Endothelial cell of umbilical vein (primary cell): ENCODE results near the gene SHROOM2. TPM values are rescaled to one million over a fixed set of nuclear protein-coding genes. Genes with fewer than 3 reads are reported as not detected.

Source experiments
- BruUV-seq: library from RNA; stranded (reverse); fragments of 400-500 nt; replicated peaks from 2 replicates; lab custom pipeline; 2021; lab: Mats Ljungman, UMichigan
- CTCF ChIA-PET: fragments of 300-600, 350-600 bp; sonication (Branson Sonifier 250); formaldehyde crosslinking; loops from one replicate; lab custom pipeline; 2021; ENCODE audit warnings: antibody characterized with exemption, inconsistent platforms; lab: Charles Lee
- POLR2A ChIA-PET: fragments of 300-600, 350-600 bp; sonication (Branson Sonifier 250); formaldehyde crosslinking; loops from one replicate; lab custom pipeline; 2021; ENCODE audit warnings: antibody characterized with exemption, inconsistent platforms; lab: Charles Lee
- DNase-seq: peaks from one replicate; pipeline ENCODE4 v3.0.0-alpha.2; 2011; ENCODE audit warnings: low read depth, low spot score
- FAIRE-seq: peaks from 2 replicates; lab custom pipeline; 2011; peaks lifted over from hg19 to GRCh38; lab: Jason Lieb, UNC
- H2AFZ ChIP-seq: 2 replicates; pipeline ENCODE4 v1.6.0; 2012; ENCODE audit warnings: low read depth, low read length, control low read depth, inconsistent platforms
- H3K27ac ChIP-seq: 2 replicates; pipeline ENCODE4 v1.5.1; 2011; ENCODE audit warnings: low read depth, mild to moderate bottlenecking, control low read depth, low read length, moderate library complexity; ENCODE audit not compliant: insufficient read depth
- H3K27me3 ChIP-seq, 2 experiments: 2 replicates each; pipeline versions ENCODE4 v1.6.0 to v1.6.1; 2011; ENCODE audit warnings: low read length in 2 of 2, mixed read lengths in 1 of 2; ENCODE audit not compliant: control insufficient read depth in 2 of 2, insufficient read depth in 2 of 2
- H3K36me3 ChIP-seq, 2 experiments: 2 replicates in 1 of 2; 3 replicates in 1 of 2; pipeline ENCODE4 v1.5.1; 2011; ENCODE audit warnings: low read length in 2 of 2, mild to moderate bottlenecking in 1 of 2, moderate library complexity in 1 of 2; ENCODE audit not compliant: control insufficient read depth in 2 of 2, insufficient read depth in 2 of 2; ENCODE audit errors: extremely low read depth in 1 of 2
- H3K4me1 ChIP-seq: 3 replicates; pipeline ENCODE4 v1.5.1; 2011; ENCODE audit warnings: mild to moderate bottlenecking, low read length; ENCODE audit not compliant: control insufficient read depth, insufficient read depth; ENCODE audit errors: extremely low read depth
- H3K4me2 ChIP-seq: 2 replicates; pipeline ENCODE4 v1.6.1; 2011; ENCODE audit warnings: low read length, control low read depth, mixed read lengths; ENCODE audit not compliant: insufficient read depth
- H3K4me3 ChIP-seq, 3 experiments: fragments of 200-600 bp in 1 of 3; sonication (generic), shearing (Covaris generic) in 1 of 3; replicated peaks in 1 of 3; 2 replicates each; pipeline ENCODE4 v1.5.1; 2011 to 2016; ENCODE audit warnings: control low read depth in 3 of 3, low read length in 3 of 3, mild to moderate bottlenecking in 2 of 3, inconsistent platforms in 1 of 3, low read depth in 1 of 3, moderate library complexity in 1 of 3; ENCODE audit not compliant: insufficient read depth in 1 of 3
- H3K79me2 ChIP-seq: 2 replicates; pipeline ENCODE4 v1.6.0; 2012; ENCODE audit warnings: low read length, inconsistent platforms; ENCODE audit not compliant: control insufficient read depth, insufficient read depth
- H3K9ac ChIP-seq: replicated peaks from 2 replicates; pipeline ENCODE3; 2011; ENCODE audit warnings: low read length, control low read depth; ENCODE audit not compliant: insufficient read depth; ENCODE audit errors: extremely low read depth
- H3K9me1 ChIP-seq: replicated peaks from 3 replicates; pipeline ENCODE4 v1.6.0; 2011; ENCODE audit warnings: mild to moderate bottlenecking, low read length; ENCODE audit not compliant: control insufficient read depth, insufficient read depth; ENCODE audit errors: extremely low read depth
- H3K9me3 ChIP-seq: replicated peaks from 2 replicates; pipeline ENCODE4 v1.5.1; 2012; ENCODE audit warnings: low read length, inconsistent platforms; ENCODE audit not compliant: control insufficient read depth, insufficient read depth
- H4K20me1 ChIP-seq: replicated peaks from 2 replicates; pipeline ENCODE3; 2011; ENCODE audit warnings: mild to moderate bottlenecking, low read length; ENCODE audit not compliant: control insufficient read depth, insufficient read depth; ENCODE audit errors: extremely low read depth
- EZH2 ChIP-seq: IDR thresholded peaks from 2 replicates; pipeline ENCODE4 v1.6.1; 2012; ENCODE audit warnings: borderline replicate concordance, low read depth, mild to moderate bottlenecking, moderate library complexity, low read length, inconsistent platforms; ENCODE audit not compliant: severe bottlenecking
- FOS ChIP-seq: IDR thresholded peaks from 2 replicates; pipeline ENCODE4 v1.6.1; 2011; ENCODE audit warnings: mild to moderate bottlenecking, low read length, moderate library complexity, borderline replicate concordance; ENCODE audit not compliant: insufficient read depth
- GATA2 ChIP-seq: IDR thresholded peaks from 2 replicates; pipeline ENCODE4 v1.7.0; 2011; ENCODE audit warnings: low read depth, mild to moderate bottlenecking, moderate library complexity, mixed read lengths, low read length; ENCODE audit not compliant: insufficient read length, insufficient read depth
- JUN ChIP-seq: IDR thresholded peaks from 2 replicates; pipeline ENCODE4 v1.6.1; 2011; ENCODE audit warnings: borderline replicate concordance, low read depth; ENCODE audit not compliant: insufficient read length, insufficient read depth
- MYC ChIP-seq: IDR thresholded peaks from one replicate; pipeline ENCODE4 v1.6.1; 2011; ENCODE audit warnings: mild to moderate bottlenecking, low read depth, low read length
- POLR2A ChIP-seq: IDR thresholded peaks from 2 replicates; pipeline ENCODE4 v1.6.1; 2012; ENCODE audit warnings: low read depth, mild to moderate bottlenecking, control low read depth, low read length
- POLR2AphosphoS5 ChIP-seq: IDR thresholded peaks from 2 replicates; pipeline ENCODE4 v1.6.1; 2012; ENCODE audit warnings: low read depth, mild to moderate bottlenecking, control low read depth, low read length, moderate library complexity; ENCODE audit not compliant: insufficient read depth
- dilution Hi-C: fragments of 300-500 bp; cut with MboI; formaldehyde crosslinking; loops from one replicate; pipeline ENCODE4 v1.15.0; 2019; ENCODE audit warnings: low sequenced_read_pairs; ENCODE audit not compliant: extremely low pct_ligation_motif_present
- intact Hi-C: fragments of 100-400 bp; cut with micrococcal nuclease; formaldehyde crosslinking; loops from one replicate; pipeline ENCODE4 v1.10.0; 2022
- polyA plus RNA-seq, 4 experiments: library from polyadenylated mRNA; depleted of rRNA in 3 of 4; stranded (reverse) in 3 of 4; unstranded in 1 of 4; fragments of >200 nt; gene quantifications; 2 replicates each; pipeline versions ENCODE4 v1.2.1 to v1.2.3, GENCODE V29; 2011 to 2012; ENCODE audit warnings: missing spikeins in 1 of 4
- total RNA-seq: library from RNA; stranded (reverse); gene quantifications from 2 replicates; pipeline ENCODE4 v1.2.3, GENCODE V29; 2021
- TF ChIP-seq, protein P1 (sequence below), 2 donors: IDR thresholded peaks; 1 replicate in 1 of 2; 2 replicates in 1 of 2; pipeline ENCODE4 v1.5.1; 2011; ENCODE audit warnings: low read length in 2 of 2, mild to moderate bottlenecking in 2 of 2, moderate library complexity in 2 of 2, control low read depth in 1 of 2, inconsistent platforms in 1 of 2, low read depth in 1 of 2; ENCODE audit not compliant: insufficient read depth in 1 of 2; ENCODE audit errors: extremely low read depth in 1 of 2
- TF ChIP-seq, protein P2 (sequence below): IDR thresholded peaks from 2 replicates; pipeline ENCODE4 v1.6.1; 2011; ENCODE audit not compliant: insufficient read depth, insufficient read length

The SHROOM2 gene
- total and polyA plus RNA-seq, 2 donors (not counting 3 experiments of a cell fraction or from before 2014, with no cell fraction given): 3.7 to 11.8 TPM

DNA sequence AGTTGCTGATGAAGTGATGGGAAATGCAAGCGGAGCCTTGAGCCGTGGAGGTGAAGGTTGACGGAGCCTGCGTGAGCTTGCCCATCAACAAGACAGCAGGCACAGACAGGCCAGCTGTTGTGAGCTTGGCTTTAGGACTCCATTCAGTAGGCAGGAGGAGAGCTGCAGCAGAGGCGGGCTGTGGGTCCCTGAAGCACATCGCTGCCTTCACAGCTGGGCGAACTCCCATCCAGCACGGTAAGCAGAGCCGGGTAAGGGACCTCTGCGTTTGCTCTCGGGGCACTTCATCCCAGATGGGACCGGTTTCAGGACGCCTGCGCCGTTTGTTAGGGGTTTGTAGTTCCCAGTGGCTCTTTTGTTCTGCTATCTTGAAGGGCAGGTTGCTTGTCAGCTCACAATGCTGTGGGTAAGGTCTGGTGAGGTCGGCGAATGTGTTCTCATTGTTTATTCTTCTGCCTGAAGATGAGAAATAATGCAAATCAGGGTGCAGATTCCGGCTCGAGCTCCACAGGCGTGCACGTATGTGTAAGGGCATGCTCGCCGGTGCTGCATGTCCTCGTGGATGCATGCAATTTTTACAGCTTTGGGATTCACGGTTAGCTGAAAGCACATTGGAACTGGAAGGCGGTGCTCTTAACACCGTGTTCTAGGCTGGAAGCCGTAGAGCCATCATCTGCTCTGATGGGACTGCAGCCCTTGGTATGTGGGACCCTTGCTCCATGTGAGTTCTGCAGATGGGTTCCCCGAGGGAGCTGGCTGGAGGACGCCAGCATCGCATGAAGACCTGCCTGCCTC lies 126.3 kb downstream of the SHROOM2 start:
- no TSS peak for BruUV-seq

More for the DNA sequence above, 126.3 kb downstream of the SHROOM2 start:
- ChIA-PET CTCF (interaction anchor here (0.8 to 1.1 kb wide), 3 partner anchors 11 to 207 kb away, joined by 3 to 5 read pairs (median 3); no protein-coding TSS in a partner anchor), POLR2A (interaction anchor here (0.6 kb wide), 1 partner anchor 172 kb away, joined by 7 read pairs; no protein-coding TSS in a partner anchor)
- Histone ChIP-seq H3K9ac (no peak overlapping the region), H3K9me1 (no peaks in the 10 kb centered on the region), H2AFZ (no peak overlapping the region), H3K4me3 (no peak overlapping the region), H3K9me3 (no peaks in the 10 kb centered on the region), H4K20me1 (no peaks in the 10 kb centered on the region), H3K79me2 (no peaks in the 10 kb centered on the region), H3K4me1 (peaks cover 10% of the 10 kb centered on the region), H3K27me3 (no peaks in the 10 kb centered on the region), H3K36me3 (no peaks in the 10 kb centered on the region), H3K27ac (peak overlapping the region; percentile 78), H3K4me2 (no peak overlapping the region)
- TF ChIP-seq GATA2 (no peak), POLR2A (no peak), JUN (no peak), EZH2 (no peak), FOS (no peak), POLR2AphosphoS5 (no peak), MYC (no peak)
- TF ChIP-seq, protein P1, sequence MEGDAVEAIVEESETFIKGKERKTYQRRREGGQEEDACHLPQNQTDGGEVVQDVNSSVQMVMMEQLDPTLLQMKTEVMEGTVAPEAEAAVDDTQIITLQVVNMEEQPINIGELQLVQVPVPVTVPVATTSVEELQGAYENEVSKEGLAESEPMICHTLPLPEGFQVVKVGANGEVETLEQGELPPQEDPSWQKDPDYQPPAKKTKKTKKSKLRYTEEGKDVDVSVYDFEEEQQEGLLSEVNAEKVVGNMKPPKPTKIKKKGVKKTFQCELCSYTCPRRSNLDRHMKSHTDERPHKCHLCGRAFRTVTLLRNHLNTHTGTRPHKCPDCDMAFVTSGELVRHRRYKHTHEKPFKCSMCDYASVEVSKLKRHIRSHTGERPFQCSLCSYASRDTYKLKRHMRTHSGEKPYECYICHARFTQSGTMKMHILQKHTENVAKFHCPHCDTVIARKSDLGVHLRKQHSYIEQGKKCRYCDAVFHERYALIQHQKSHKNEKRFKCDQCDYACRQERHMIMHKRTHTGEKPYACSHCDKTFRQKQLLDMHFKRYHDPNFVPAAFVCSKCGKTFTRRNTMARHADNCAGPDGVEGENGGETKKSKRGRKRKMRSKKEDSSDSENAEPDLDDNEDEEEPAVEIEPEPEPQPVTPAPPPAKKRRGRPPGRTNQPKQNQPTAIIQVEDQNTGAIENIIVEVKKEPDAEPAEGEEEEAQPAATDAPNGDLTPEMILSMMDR (IDR thresholded peaks at IDR 0.05; ENCODE audit: extremely low read depth in 1 of 2, insufficient read depth in 1 of 2, low read depth in 1 of 2, low read length in 2 of 2): no peak
- TF ChIP-seq, protein P2, sequence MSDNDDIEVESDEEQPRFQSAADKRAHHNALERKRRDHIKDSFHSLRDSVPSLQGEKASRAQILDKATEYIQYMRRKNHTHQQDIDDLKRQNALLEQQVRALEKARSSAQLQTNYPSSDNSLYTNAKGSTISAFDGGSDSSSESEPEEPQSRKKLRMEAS: no peak
- FAIRE-seq (no peak), DNase-seq (no peak)
- intact Hi-C loops (no loop called here), dilution Hi-C loops (no loop called here)
